RWPE1 (cell line): ENCODE results near the gene CACNB3.

Experiments used
- CTCF ChIA-PET: fragments of 350-600 bp; sonication (Branson Sonifier 250); formaldehyde crosslinking; extraction: SDS; loops from one replicate; lab custom pipeline; 2021; lab: Yijun Ruan, JAX
- POLR2A ChIA-PET: fragments of 400-600 bp; formaldehyde crosslinking; extraction: SDS; loops from one replicate; lab custom pipeline; 2020; ENCODE audit warnings: antibody characterized with exemption; ENCODE audit not compliant: low non-redundant PET; lab: Yijun Ruan, JAX
- DNase-seq: peaks from one replicate; pipeline ENCODE4 v3.0.0; 2012; ENCODE audit warnings: low spot score
- H3K27ac ChIP-seq: fragments of 450-650 bp; 2 replicates; pipeline ENCODE4 v1.5.1; 2017
- CTCF ChIP-seq: fragments of 450-650 bp; conservative IDR thresholded peaks from 2 replicates; pipeline ENCODE4 v1.5.1; 2017; ENCODE audit warnings: low read depth, mild to moderate bottlenecking

The CACNB3 gene

GRCh38 chr12:48875944-48876515 is 57.7 kb downstream of the CACNB3 start:
- CTCF ChIA-PET, result interaction anchor here (0.6 kb wide), 1 partner anchor 112 kb away, joined by 3 read pairs; no protein-coding TSS in a partner anchor
- H3K27ac ChIP-seq, result no peak overlapping the region
- POLR2A ChIA-PET, result interaction anchor here (0.6 kb wide), 1 partner anchor 793 kb away, joined by 9 read pairs; no protein-coding TSS in a partner anchor
- DNase-seq, result no peak
- TF ChIP-seq CTCF, result no peak
